BLaER1 (cell line): ENCODE results near the gene SUPT5H.

Experiments
- H3K27ac ChIP-seq: shearing (Covaris generic); formaldehyde crosslinking; 2 replicates; pipeline ENCODE4 v1.8.1; 2022
- H3K27me3 ChIP-seq: shearing (Covaris generic); formaldehyde crosslinking; 2 replicates; pipeline ENCODE4 v1.8.1; 2022
- H3K36me3 ChIP-seq: shearing (Covaris generic); formaldehyde crosslinking; 2 replicates; pipeline ENCODE4 v1.8.1; 2022
- H3K4me1 ChIP-seq: shearing (Covaris generic); formaldehyde crosslinking; 2 replicates; pipeline ENCODE4 v1.8.1; 2022
- H3K4me2 ChIP-seq: shearing (Covaris generic); formaldehyde crosslinking; 2 replicates; pipeline ENCODE4 v1.8.1; 2022
- H3K4me3 ChIP-seq: shearing (Covaris generic); formaldehyde crosslinking; 2 replicates; pipeline ENCODE4 v1.8.1; 2022
- H3K9ac ChIP-seq: shearing (Covaris generic); formaldehyde crosslinking; 2 replicates; pipeline ENCODE4 v1.8.1; 2022
- H3K9me3 ChIP-seq: shearing (Covaris generic); formaldehyde crosslinking; 2 replicates; pipeline ENCODE4 v1.8.1; 2022
- H4K20me1 ChIP-seq: shearing (Covaris generic); formaldehyde crosslinking; 2 replicates; pipeline ENCODE4 v1.8.1; 2022
- Cebpa-rat ChIP-seq: shearing (Covaris generic); IDR thresholded peaks from 2 replicates; pipeline ENCODE4 v1.8.1; 2022

The SUPT5H gene

DNA sequence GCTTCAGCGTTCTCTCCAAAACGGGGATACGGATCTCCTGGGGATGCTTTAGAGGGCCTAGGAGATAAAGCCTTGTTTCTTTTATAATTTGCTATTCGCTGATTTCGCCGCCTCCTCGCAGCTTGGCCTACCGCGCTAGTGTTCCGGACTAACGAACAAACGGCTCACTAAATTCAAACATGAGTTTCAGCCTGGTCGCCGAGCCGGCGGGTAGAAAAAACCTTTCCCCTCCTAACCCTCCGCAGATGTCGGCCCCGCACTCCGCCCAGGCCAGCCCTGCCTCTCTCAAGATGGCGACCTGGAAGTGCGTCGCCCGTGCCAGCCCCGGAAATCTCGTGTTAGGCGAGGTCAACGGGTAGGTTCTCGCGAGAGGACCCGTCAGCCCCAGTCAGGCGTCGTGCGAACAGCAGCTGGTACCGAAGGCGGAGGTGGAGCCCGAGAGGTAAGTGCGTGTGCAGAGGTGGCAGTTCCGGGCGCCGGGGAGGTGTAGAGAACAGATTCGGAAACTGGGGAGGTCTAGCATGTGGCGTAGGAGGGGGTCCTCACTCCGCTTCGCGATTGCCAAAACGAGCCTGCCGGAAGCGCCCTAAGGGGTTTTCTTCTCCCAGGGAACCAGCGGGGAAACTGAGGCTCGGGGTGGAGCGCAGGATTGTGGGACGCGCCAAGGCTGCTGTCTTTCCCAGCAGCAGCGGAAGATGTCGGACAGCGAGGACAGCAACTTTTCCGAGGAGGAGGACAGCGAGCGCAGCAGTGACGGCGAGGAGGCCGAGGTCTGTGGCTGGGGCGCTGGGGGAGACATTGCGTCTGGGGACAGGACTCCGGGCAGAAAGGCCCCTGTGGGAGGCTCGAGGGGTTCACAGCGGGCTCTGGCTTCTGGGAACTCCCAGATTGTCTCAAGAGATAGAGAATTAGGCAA lies at the start of gene SUPT5H:
Gene SUPT5H, plus strand, starts transcription at position 387 of the 916 bp plus-strand sequence. Its CDS starts 309 bp downstream, at position 696.
- TF ChIP-seq Cebpa-rat = no peak
- Histone ChIP-seq H4K20me1 (peaks cover 47% of the 10 kb centered on the region), H3K4me3 (peak within 1 kb of the TSS; percentile 81)

GRCh38 chr19:39397360-39398296 lies 47.8 kb upstream of the SUPT5H start:
- TF ChIP-seq Cebpa-rat = no peak
- peaks cover 53% of the 10 kb centered on the region for H3K4me1 ChIP-seq
- H3K9ac ChIP-seq = peak overlapping the region; percentile 26; the same call in 1 of the 2 replicates
- H3K36me3 ChIP-seq = peaks cover 60% of the 10 kb centered on the region
- peak overlapping the region; percentile 78 for H3K27ac ChIP-seq
- no peaks in the 10 kb centered on the region for H3K27me3 ChIP-seq
- H4K20me1 ChIP-seq = no peaks in the 10 kb centered on the region
- peak overlapping the region; percentile 65 for H3K4me2 ChIP-seq
- no peak overlapping the region for H3K4me3 ChIP-seq
- no peaks in the 10 kb centered on the region for H3K9me3 ChIP-seq

More for the DNA sequence above, at the start of gene SUPT5H:
- Histone ChIP-seq H3K27me3 (no peaks in the 10 kb centered on the region), H3K4me2 (peak within 1 kb of the TSS; percentile 97), H3K9me3 (no peaks in the 10 kb centered on the region), H3K36me3 (peaks cover 39% of the 10 kb centered on the region), H3K9ac (peak within 1 kb of the TSS; percentile 99), H3K4me1 (peaks cover 62% of the 10 kb centered on the region), H3K27ac (peak within 1 kb of the TSS; percentile 96)

- H3K9ac ChIP-seq = peak overlapping the region; percentile 26; the same call in 1 of the 2 replicates
These were observed 47.0 kb upstream of the SUPT5H start for GRCh38 chr19:39398297-39398864.

DNA sequence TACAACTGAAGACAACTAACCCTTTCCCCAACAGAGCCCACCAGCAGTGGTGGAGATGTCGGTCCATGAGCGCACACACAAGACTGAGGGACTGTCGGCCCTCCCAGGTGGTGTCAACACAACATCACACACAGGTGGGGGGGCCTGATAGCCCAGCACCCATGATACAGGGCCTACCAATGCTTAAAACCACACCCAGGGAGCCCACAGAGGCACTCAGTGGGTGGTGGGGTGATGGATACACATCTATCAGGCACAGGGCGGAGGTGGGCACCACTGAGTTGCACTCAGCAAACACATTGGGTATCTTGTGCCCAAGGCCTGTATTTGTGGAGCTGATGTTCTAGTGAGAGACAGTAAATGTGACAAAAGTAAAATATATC lies 45.7 kb upstream of the SUPT5H start:
- no peak for TF ChIP-seq Cebpa-rat
- H3K9me3 ChIP-seq = no peaks in the 10 kb centered on the region
- no peak overlapping the region for H3K27ac ChIP-seq
- H3K4me1 ChIP-seq = peaks cover 66% of the 10 kb centered on the region
- H3K27me3 ChIP-seq = no peaks in the 10 kb centered on the region
- peaks cover 43% of the 10 kb centered on the region for H3K36me3 ChIP-seq
- peak overlapping the region; percentile 85 for H3K4me2 ChIP-seq
- H3K4me3 ChIP-seq = no peak overlapping the region
- no peaks in the 10 kb centered on the region for H4K20me1 ChIP-seq
- H3K9ac ChIP-seq = no peak overlapping the region

More at GRCh38 chr19:39398297-39398864, 47.0 kb upstream of the SUPT5H start:
- peak overlapping the region; percentile 65 for H3K4me2 ChIP-seq
- no peaks in the 10 kb centered on the region for H3K27me3 ChIP-seq
- peaks cover 55% of the 10 kb centered on the region for H3K36me3 ChIP-seq
- no peaks in the 10 kb centered on the region for H4K20me1 ChIP-seq
- no peak overlapping the region for H3K4me3 ChIP-seq
- no peaks in the 10 kb centered on the region for H3K9me3 ChIP-seq
- peaks cover 54% of the 10 kb centered on the region for H3K4me1 ChIP-seq
- H3K27ac ChIP-seq = peak overlapping the region; percentile 78
- TF ChIP-seq Cebpa-rat = peak; percentile 46; the same call in 1 of the 2 replicates

GRCh38 chr19:39400061-39400460 lies 45.3 kb upstream of the SUPT5H start:
- H3K4me3 ChIP-seq = no peak overlapping the region
- no peaks in the 10 kb centered on the region for H4K20me1 ChIP-seq
- H3K27me3 ChIP-seq = no peaks in the 10 kb centered on the region
- peaks cover 39% of the 10 kb centered on the region for H3K36me3 ChIP-seq
- no peak overlapping the region for H3K9ac ChIP-seq
- H3K27ac ChIP-seq = no peak overlapping the region
- no peak for TF ChIP-seq Cebpa-rat
- no peaks in the 10 kb centered on the region for H3K9me3 ChIP-seq
- peaks cover 70% of the 10 kb centered on the region for H3K4me1 ChIP-seq
- H3K4me2 ChIP-seq = peak overlapping the region; percentile 85

GRCh38 chr19:39401070-39401548 lies 44.3 kb upstream of the SUPT5H start:
- H3K4me2 ChIP-seq = peak overlapping the region; percentile 85

DNA sequence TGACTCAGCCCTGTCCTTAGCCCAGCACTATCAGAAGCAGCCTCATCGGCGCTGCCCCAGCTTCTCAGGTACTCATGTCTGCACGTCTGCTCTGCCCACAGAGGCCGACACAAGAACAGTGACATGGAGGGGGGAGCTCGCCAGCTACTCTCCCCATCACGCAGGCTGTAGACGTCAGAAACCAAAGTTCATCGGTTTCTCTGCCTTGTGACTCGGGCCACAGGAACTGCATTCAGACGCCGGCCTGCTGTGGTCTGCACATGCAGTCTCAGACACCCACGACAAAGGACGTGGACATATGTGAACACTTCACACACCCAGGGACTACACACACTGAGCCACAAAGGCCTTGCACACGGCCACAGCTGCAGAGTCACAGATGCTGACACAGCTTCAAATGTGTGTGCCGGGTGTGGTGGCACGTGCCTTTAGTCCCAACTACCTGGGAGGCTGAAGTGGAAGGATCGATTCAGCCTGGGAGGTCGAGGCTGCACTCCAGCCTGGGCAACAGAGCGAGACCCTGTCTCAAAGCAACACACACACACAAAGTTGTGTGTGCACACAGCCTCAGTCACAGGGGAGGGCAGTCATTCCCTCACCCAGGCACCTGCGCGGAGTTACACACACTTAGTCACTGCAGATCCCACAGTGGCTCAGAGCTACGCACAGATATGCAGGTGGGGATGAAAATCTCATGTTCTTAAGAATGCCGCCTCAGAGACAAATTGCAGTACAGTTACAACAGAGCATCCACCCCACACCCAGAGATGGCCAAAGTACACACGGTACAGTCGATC lies 43.6 kb upstream of the SUPT5H start:
- peaks cover under 1% of the 10 kb centered on the region; the same call in 1 of the 2 replicates for H4K20me1 ChIP-seq
- H3K4me3 ChIP-seq = peak overlapping the region; percentile 62
- peak overlapping the region; percentile 100 for H3K27ac ChIP-seq
- peaks cover 83% of the 10 kb centered on the region for H3K4me1 ChIP-seq
- H3K27me3 ChIP-seq = no peaks in the 10 kb centered on the region
- no peak for TF ChIP-seq Cebpa-rat
- H3K9ac ChIP-seq = peak overlapping the region; percentile 96
- H3K9me3 ChIP-seq = no peaks in the 10 kb centered on the region
- peaks cover 24% of the 10 kb centered on the region for H3K36me3 ChIP-seq
- peak overlapping the region; percentile 85 for H3K4me2 ChIP-seq

More at GRCh38 chr19:39401070-39401548, 44.3 kb upstream of the SUPT5H start:
- H3K9ac ChIP-seq = peak overlapping the region; percentile 96
- no peaks in the 10 kb centered on the region for H3K9me3 ChIP-seq
- H3K27me3 ChIP-seq = no peaks in the 10 kb centered on the region
- H3K4me3 ChIP-seq = 0 out of 2 replicates have a peak overlapping the region, but pooled peaks have one; percentile 62
- no peak for TF ChIP-seq Cebpa-rat
- peak overlapping the region; percentile 100 for H3K27ac ChIP-seq
- H3K4me1 ChIP-seq = peaks cover 81% of the 10 kb centered on the region
- H4K20me1 ChIP-seq = no peaks in the 10 kb centered on the region
- peaks cover 29% of the 10 kb centered on the region for H3K36me3 ChIP-seq
